Cardiac septum (tissue), 1 donor: Measurements from ENCODE around the gene DLGAP1. TPM values are rescaled to one million over a fixed set of nuclear protein-coding genes. Genes with fewer than 3 reads are reported as not detected.
"Not testable (repeated sequence)": the region's sequence is repeated elsewhere in the genome, so short reads cannot be mapped to it uniquely, and the experiment has no call there.

Source experiments
- DNase-seq: peaks from one replicate; pipeline ENCODE4 v3.0.0-alpha.2; 2020; ENCODE audit warnings: low spot score
- intact Hi-C: fragments of 100-400 bp; cut with DNase I; formaldehyde crosslinking; loops from one replicate; pipeline ENCODE4 v1.14.0; 2022
- total RNA-seq: library from RNA; stranded (reverse); fragmentation: NEBNext Ultra II Directional; extraction: Animal tissue kit (Norgen Biotek cat#: 25700); gene quantifications from one replicate; pipeline ENCODE4 v1.2.1, GENCODE V29; 2021
- donor health status: DM: no; HTN: no; CAD: no.

The DLGAP1 gene
- total RNA-seq, 1 donor from 2014 or later, result 6.5 TPM

DNA sequence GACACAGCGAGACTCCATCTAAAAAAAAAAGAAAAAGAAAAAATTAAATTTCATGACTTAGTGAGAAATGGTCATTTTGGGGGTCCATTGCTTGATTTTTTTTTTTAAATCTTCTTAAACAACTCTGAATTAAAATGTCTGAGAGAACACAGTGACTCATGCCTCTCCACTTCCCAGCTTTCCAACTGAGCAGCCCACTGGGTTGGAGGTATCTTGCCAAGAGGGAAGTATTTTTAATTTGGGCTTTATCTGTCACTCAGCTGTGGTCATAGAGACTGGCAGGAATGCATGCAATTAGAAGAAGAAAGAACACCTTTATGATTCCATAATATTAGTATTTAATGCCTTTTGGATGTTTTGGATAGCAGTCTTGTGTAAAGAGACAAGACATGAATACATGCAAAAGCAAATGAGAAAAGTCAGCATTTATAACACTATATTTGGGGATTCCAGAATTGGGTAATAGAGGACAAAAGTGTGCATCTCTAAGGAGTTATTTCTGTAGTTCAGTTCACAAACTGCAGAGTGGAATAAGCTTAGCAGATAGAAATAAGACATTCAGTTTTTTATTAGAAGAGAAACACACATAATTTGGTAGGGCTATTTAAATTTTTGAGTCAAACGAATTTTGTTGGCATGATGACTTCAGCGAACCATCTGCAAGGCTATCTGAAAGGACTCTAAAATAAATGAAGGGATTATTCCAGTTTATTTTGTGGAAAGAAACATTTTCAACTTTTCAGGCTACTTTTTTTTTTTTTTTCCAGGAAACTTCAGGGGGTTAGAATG lies 750.4 kb downstream of the DLGAP1 start:
- intact Hi-C loops, result loop anchor here (5.0 kb wide), 4 partner anchors 68 to 363 kb away; no protein-coding TSS in a partner anchor
- no peak for DNase-seq

GRCh38 chr18:3703732-3704176 lies 751.4 kb downstream of the DLGAP1 start:
- intact Hi-C loops, result loop anchor here (5.0 kb wide), 3 partner anchors 69 to 364 kb away; no protein-coding TSS in a partner anchor

GRCh38 chr18:3699707-3700567 lies 755.2 kb downstream of the DLGAP1 start:
- peak; percentile 78 for DNase-seq

More at GRCh38 chr18:3703732-3704176, 751.4 kb downstream of the DLGAP1 start:
- no peak for DNase-seq

GRCh38 chr18:3694030-3694778 lies 760.9 kb downstream of the DLGAP1 start:
- intact Hi-C loops, DNase-seq: not testable (repeated sequence)

More at GRCh38 chr18:3699707-3700567, 755.2 kb downstream of the DLGAP1 start:
- intact Hi-C loops, result loop anchor here (5.0 kb wide), 3 partner anchors 72 to 367 kb away; no protein-coding TSS in a partner anchor

DNA sequence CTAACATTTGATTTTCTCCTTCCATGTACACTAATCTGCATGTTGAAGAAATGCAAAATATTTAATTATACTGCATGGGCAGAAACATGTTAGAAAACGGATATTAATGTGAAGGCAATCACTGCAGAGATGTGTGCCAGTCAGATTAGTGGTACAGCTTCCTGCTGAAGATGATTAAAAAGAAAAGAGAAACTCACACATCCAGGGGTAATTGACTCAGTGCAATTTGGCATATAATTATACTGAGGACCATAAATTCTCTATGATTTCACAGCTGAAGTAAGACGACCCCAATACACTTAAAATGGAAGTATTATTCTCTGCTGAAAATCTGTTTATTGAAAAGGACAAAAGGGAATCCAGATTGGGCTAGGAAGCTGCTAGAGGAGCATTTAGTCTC lies 761.7 kb downstream of the DLGAP1 start:
- no peak for DNase-seq
- intact Hi-C loops, result no loop called here

DNA sequence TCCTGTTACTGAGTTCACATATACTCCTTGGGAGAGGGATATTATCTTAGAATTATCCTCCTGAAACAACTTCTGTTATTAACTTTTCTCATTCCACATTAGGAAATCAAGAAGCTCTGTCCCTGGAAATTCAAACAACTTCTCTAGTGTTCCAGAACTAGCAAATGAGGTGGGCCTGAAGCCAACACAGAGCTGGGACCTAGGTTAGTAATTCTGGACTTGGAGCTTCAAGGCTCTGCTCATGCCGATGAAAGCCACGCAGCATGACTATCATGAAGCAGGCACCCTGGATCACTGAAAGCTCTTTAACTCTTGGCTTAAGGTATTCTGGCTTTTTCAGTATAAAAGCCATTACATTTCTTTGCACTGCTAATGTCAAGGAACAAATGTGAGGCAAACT lies 762.4 kb downstream of the DLGAP1 start:
- no peak for DNase-seq
- intact Hi-C loops, result no loop called here

DNA sequence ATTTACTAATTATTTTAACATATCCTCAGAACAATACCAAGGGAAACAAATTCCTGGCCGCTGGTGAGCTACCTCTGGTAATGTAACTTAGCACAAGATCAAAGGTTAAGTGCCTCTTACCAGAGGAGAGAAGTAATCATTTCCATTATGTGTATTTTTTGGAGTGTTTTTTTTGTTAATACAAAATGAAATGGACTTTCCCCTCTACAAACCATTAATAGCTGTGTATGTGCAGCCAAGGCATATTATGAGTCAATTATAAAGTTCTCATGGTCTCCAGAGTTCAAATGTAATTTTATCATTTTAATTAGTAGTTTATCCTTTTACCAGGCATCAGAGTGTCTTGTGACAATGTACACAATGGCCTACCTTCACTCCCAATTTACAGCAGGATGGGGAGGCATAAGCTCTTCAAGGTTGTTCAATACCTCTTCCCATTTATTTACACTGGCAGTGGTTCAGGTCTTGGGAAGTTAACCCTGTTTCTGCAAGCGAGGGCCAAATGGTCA lies 762.9 kb downstream of the DLGAP1 start:
- no peak for DNase-seq
- intact Hi-C loops, result no loop called here

DNA sequence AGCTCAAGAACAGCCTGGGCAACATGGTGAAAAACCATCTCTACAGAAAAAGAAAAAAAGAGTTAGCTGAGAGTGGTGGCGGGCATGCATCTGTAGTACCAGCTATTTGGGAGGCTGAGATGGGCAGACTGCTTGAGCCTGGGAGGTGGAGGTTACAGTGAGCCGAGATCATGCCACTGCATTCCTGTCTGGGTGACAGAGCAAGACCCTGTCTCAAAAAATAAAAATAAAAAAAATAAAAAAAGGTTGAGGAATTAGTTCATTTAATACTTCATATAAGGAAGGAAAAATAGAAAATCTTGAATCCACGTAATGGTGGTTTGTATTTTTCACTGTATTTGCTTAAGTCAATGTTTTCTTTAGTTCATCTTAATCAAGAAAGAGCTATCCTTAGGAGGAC lies 763.4 kb downstream of the DLGAP1 start:
- no peak for DNase-seq
- intact Hi-C loops, result no loop called here

DNA sequence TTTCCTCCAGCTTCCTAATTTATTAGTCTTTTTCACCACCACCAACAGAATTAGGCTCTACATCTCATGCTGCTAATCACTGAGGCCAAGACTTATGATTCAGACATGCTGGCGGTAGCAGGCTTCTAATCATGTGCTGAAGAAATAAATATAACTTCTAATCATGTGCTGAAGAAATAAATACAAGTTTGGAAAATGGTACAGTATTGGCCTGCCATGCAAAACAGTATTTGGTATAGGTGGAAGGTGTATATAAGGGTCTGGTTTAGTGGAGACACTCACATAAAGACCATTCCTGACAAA lies 764.4 kb downstream of the DLGAP1 start:
- intact Hi-C loops, result no loop called here
- DNase-seq, result no peak

DNA sequence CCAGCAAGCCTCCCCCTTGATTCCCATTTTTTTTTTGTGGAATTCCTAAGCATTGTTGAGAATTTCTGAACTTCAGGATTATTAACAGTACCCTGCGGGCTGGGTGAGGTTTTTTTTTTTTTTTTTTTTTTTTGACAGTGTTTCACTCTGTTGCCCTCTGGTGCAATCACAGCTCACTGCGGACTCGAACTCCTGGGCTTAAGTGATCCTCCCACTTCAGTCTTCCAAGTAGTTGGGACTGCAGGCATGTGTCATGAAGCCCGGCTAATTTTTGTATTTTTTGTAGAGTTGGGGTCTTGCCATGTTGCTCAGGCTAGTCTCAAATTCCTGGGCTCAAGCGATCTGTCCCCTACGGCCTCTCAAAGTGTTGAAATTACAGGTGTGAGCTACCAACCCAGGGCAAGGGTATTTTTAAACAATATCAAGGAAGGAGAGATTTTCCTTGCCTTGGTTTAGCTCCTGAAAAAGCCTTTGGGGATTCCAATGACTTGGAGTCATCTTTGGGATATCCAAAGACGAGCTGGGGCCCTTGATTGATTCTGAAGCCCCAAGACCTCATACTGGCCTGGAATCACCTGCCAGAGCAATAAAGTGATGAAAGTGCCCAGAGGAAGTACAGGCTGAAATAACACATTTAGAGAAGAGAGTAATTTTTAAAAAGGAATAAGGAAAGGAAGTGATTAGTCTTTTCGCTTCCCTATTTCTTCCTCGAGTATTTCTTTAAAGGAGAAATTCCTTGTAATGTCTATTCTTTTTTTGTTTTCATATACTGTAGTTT lies 764.9 kb downstream of the DLGAP1 start:
- intact Hi-C loops, result no loop called here
- DNase-seq, result no peak

DNA sequence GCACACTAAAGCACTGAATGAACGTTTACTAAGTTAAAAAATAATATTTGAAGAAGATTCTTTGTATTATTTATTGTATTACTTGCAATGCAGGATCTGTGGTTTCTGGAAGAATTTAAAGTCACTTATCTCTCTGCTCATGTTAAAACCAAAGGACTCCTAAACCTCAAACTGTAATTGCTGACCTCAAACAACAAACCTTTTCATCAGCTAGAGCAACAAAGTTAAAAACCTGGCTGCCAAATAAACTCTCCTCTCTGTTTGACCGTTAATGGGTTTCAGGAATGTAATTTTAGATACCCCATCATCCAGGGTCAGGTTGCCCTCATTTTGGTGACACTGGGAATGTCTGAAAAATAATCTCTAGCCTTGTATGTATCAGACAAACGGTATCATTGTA lies 766.0 kb downstream of the DLGAP1 start:
- DNase-seq, result no peak
- intact Hi-C loops, result no loop called here

DNA sequence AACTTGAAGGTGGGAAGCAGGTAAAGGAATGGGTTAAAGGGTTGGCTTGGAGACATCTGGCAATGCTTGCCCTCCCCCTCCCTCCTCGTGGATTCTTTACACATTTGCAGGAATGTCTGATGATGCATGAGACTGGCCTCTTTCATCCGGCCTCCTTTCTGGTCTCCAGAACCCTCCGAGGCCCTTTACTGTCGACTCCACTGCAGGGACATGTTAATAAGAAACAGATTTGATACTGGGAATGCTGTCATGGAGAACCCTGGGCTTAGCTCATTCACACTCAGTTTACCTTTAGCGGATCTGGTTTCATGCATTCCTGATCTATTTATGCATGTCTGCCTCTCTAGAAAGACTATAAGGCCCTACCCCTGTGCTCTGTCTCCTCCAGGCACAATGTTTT lies 766.4 kb downstream of the DLGAP1 start:
- no peak for DNase-seq
- intact Hi-C loops, result no loop called here

- intact Hi-C loops, result no loop called here
- DNase-seq, result no peak
Measured at GRCh38 chr18:3683483-3683882, 771.6 kb downstream of the DLGAP1 start.

GRCh38 chr18:3682061-3682460 lies 773.0 kb downstream of the DLGAP1 start:
- DNase-seq, result no peak

GRCh38 chr18:3679241-3679640 lies 775.9 kb downstream of the DLGAP1 start:
- intact Hi-C loops, result no loop called here
- DNase-seq, result no peak

More at GRCh38 chr18:3682061-3682460, 773.0 kb downstream of the DLGAP1 start:
- intact Hi-C loops, result no loop called here

- DNase-seq, result no peak
Measured at GRCh38 chr18:3675994-3676393, 779.1 kb downstream of the DLGAP1 start.

DNA sequence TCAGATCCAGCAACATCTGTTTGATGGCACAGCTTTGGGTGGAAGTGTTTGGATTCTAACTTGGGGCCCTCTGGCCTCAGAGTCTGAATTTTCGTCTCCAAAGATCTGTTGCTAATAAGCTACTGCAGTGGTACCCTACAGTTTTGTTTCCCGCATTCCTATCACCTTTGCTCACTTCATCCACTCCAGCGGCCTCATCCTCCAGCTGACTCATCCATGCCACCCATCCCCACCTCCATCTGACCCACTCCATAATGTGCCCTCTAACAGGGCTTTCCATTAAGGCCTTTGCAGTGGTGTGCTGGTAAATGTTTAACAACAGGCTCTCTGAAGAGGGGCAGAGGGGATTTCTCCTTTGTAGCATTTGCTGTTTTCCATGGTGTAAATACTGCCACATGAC lies 779.7 kb downstream of the DLGAP1 start:
- intact Hi-C loops, result no loop called here
- DNase-seq, result no peak

More at GRCh38 chr18:3675994-3676393, 779.1 kb downstream of the DLGAP1 start:
- intact Hi-C loops, result no loop called here

GRCh38 chr18:3671176-3671575 lies 783.9 kb downstream of the DLGAP1 start:
- no peak for DNase-seq
- intact Hi-C loops, result no loop called here

GRCh38 chr18:3669376-3669775 lies 785.7 kb downstream of the DLGAP1 start:
- DNase-seq, result no peak
- intact Hi-C loops, result loop anchor here (5.0 kb wide), 2 partner anchors 77 to 217 kb away; partner anchors contain the start of gene TGIF1
